Hematopoietic multipotent progenitor cell treated with erythropoietin and hydrocortisone succinate and interleukin-3 and kit ligand, for 4 days (in vitro differentiated cells): ENCODE data around the gene PAX3.

Source experiments
- DNase-seq: peaks from one replicate; pipeline ENCODE4 v3.0.0-alpha.2; 2015

Gene PAX3

GRCh38 chr2:222264791-222265320 lies 33.9 kb downstream of the PAX3 start:
- DNase-seq, result no peak

- no peak for DNase-seq
These were observed 37.3 kb downstream of the PAX3 start for GRCh38 chr2:222261504-222261903.

GRCh38 chr2:222257645-222258044 lies 41.2 kb downstream of the PAX3 start:
- DNase-seq, result no peak

- no peak for DNase-seq
These were observed 42.5 kb downstream of the PAX3 start for GRCh38 chr2:222256250-222256649.

- DNase-seq, result no peak
These were observed 43.7 kb downstream of the PAX3 start for GRCh38 chr2:222255090-222255489.

- no peak for DNase-seq
These were observed 48.5 kb downstream of the PAX3 start for GRCh38 chr2:222250313-222250712.

GRCh38 chr2:222249444-222249843 lies 49.4 kb downstream of the PAX3 start:
- no peak for DNase-seq

- DNase-seq, result no peak
These were observed 50.0 kb downstream of the PAX3 start for GRCh38 chr2:222248818-222249217.

- no peak for DNase-seq
These were observed 50.5 kb downstream of the PAX3 start for GRCh38 chr2:222248256-222248655.

- no peak for DNase-seq
These were observed 56.3 kb downstream of the PAX3 start for GRCh38 chr2:222242532-222242931.

GRCh38 chr2:222241128-222241870 lies 57.5 kb downstream of the PAX3 start:
- DNase-seq, result no peak

GRCh38 chr2:222240676-222241049 lies 58.1 kb downstream of the PAX3 start:
- DNase-seq, result no peak

- DNase-seq, result peak; percentile 1
These were observed 58.7 kb downstream of the PAX3 start for GRCh38 chr2:222239945-222240675.

- DNase-seq, result no peak
These were observed 59.7 kb downstream of the PAX3 start for GRCh38 chr2:222239091-222239490.

- DNase-seq, result no peak
These were observed 60.7 kb downstream of the PAX3 start for GRCh38 chr2:222238072-222238471.

- no peak for DNase-seq
These were observed 66.0 kb downstream of the PAX3 start for GRCh38 chr2:222232839-222233238.

GRCh38 chr2:222232372-222232771 lies 66.4 kb downstream of the PAX3 start:
- DNase-seq, result no peak

GRCh38 chr2:222228054-222228453 lies 70.7 kb downstream of the PAX3 start:
- DNase-seq, result no peak

GRCh38 chr2:222218786-222219185 lies 80.0 kb downstream of the PAX3 start:
- no peak for DNase-seq

GRCh38 chr2:222217712-222218111 lies 81.1 kb downstream of the PAX3 start:
- DNase-seq, result no peak

GRCh38 chr2:222214885-222215284 lies 83.9 kb downstream of the PAX3 start:
- peak; percentile 5 for DNase-seq

GRCh38 chr2:222213049-222213448 lies 85.7 kb downstream of the PAX3 start:
- DNase-seq, result no peak

GRCh38 chr2:222212571-222212970 lies 86.2 kb downstream of the PAX3 start:
- no peak for DNase-seq

- no peak for DNase-seq
These were observed 90.6 kb downstream of the PAX3 start for GRCh38 chr2:222208010-222208690.
